H1 (cell line): Measurements from ENCODE around the gene NSD2. TPM values are rescaled to one million over a fixed set of nuclear protein-coding genes. Genes with fewer than 3 reads are reported as not detected.

Experiments used
- CTCF ChIA-PET: fragments of 300-600 bp; sonication (Branson Sonifier 250); formaldehyde crosslinking; loops from one replicate; lab custom pipeline; 2021; ENCODE audit not compliant: partially characterized antibody; lab: Charles Lee
- POLR2A ChIA-PET: fragments of 300-600 bp; sonication (Branson Sonifier 250); formaldehyde crosslinking; loops from one replicate; lab custom pipeline; 2021; ENCODE audit warnings: inconsistent platforms; ENCODE audit not compliant: partially characterized antibody; lab: Charles Lee
- DNase-seq, 2 experiments: peaks; one replicate each; pipeline versions ENCODE4 v3.0.0 to v3.0.0-alpha.2; 2010 to 2022; ENCODE audit warnings: low spot score in 2 of 2, low read depth in 1 of 2, mixed read lengths in 1 of 2
- FAIRE-seq: peaks from 2 replicates; lab custom pipeline; 2011; peaks lifted over from hg19 to GRCh38; lab: Jason Lieb, UNC
- H2AFZ ChIP-seq: 2 replicates; pipeline ENCODE4 v1.8.1; 2012; ENCODE audit warnings: low read length, inconsistent platforms
- H2AK5ac ChIP-seq: 2 replicates; pipeline ENCODE4 v1.6.1; 2013; ENCODE audit warnings: low read depth, low read length
- H2BK120ac ChIP-seq: replicated peaks from 2 replicates; pipeline ENCODE3; 2013; ENCODE audit warnings: low read depth, low read length, inconsistent platforms
- H2BK12ac ChIP-seq: 2 replicates; pipeline ENCODE4 v1.6.1; 2013; ENCODE audit warnings: low read depth, low read length
- H2BK15ac ChIP-seq: 2 replicates; pipeline ENCODE4 v1.6.1; 2013; ENCODE audit warnings: low read length
- H2BK20ac ChIP-seq: 2 replicates; pipeline ENCODE4 v1.6.1; 2013; ENCODE audit warnings: low read length
- H2BK5ac ChIP-seq: 2 replicates; pipeline ENCODE4 v1.6.1; 2013; ENCODE audit warnings: low read depth, low read length
- H3K14ac ChIP-seq: 2 replicates; pipeline ENCODE4 v1.6.1; 2013; ENCODE audit warnings: inconsistent platforms; ENCODE audit not compliant: insufficient read length
- H3K18ac ChIP-seq: 2 replicates; pipeline ENCODE4 v1.6.1; 2013; ENCODE audit warnings: low read length; ENCODE audit errors: extremely low read depth
- H3K23ac ChIP-seq: 2 replicates; pipeline ENCODE4 v1.6.1; 2013; ENCODE audit warnings: inconsistent platforms; ENCODE audit not compliant: insufficient read length
- H3K23me2 ChIP-seq: 2 replicates; pipeline ENCODE4 v1.6.1; 2013; ENCODE audit warnings: low read depth, low read length
- H3K27ac ChIP-seq: 2 replicates; pipeline ENCODE4 v1.6.1; 2011; ENCODE audit warnings: low read depth, low read length, inconsistent platforms
- H3K27me3 ChIP-seq, 4 experiments: replicated peaks in 1 of 4; 1 replicate in 1 of 4; 2 replicates in 3 of 4; pipeline versions ENCODE4 v1.6.1 to v1.8.1; 2011 to 2013; ENCODE audit warnings: low read length in 3 of 4, mild to moderate bottlenecking in 3 of 4, inconsistent platforms in 2 of 4, mixed read lengths in 2 of 4, moderate library complexity in 1 of 4; ENCODE audit not compliant: control insufficient read depth in 3 of 4, insufficient read depth in 3 of 4; ENCODE audit errors: extremely low read depth in 1 of 4
- H3K36me3 ChIP-seq, 4 experiments: 2 replicates each; pipeline versions ENCODE4 v1.6.1 to v1.8.1; 2011 to 2013; ENCODE audit warnings: mild to moderate bottlenecking in 4 of 4, low read length in 3 of 4, moderate library complexity in 2 of 4, control low read depth in 1 of 4, inconsistent platforms in 1 of 4; ENCODE audit not compliant: insufficient read depth in 4 of 4, control insufficient read depth in 2 of 4
- H3K4ac ChIP-seq: replicated peaks from 2 replicates; pipeline ENCODE3; 2013; ENCODE audit warnings: low read length, low read depth, mixed read lengths, inconsistent platforms; ENCODE audit not compliant: insufficient read length
- H3K4me1 ChIP-seq, 4 experiments: replicated peaks in 1 of 4; 1 replicate in 1 of 4; 2 replicates in 3 of 4; pipeline versions ENCODE4 v1.6.1 to v1.8.1; 2011 to 2013; ENCODE audit warnings: low read length in 3 of 4, inconsistent platforms in 2 of 4, mixed read lengths in 1 of 4; ENCODE audit not compliant: insufficient read depth in 4 of 4, control insufficient read depth in 3 of 4
- H3K4me2 ChIP-seq, 2 experiments: 2 replicates each; pipeline versions ENCODE4 v1.6.1 to v1.8.1; 2011 to 2013; ENCODE audit warnings: low read depth in 2 of 2, low read length in 2 of 2, control low read depth in 1 of 2, inconsistent platforms in 1 of 2, mild to moderate bottlenecking in 1 of 2; ENCODE audit not compliant: insufficient read depth in 1 of 2
- H3K4me3 ChIP-seq, 4 experiments: fragments of 200-600, 300-600 bp in 1 of 4; sonication (generic), shearing (Covaris generic), sonication (Bioruptor Twin) in 1 of 4; 2 replicates each; pipeline versions ENCODE4 v1.5.1 to v1.8.1; 2011 to 2016; ENCODE audit warnings: low read length in 4 of 4, low read depth in 3 of 4, control low read depth in 2 of 4, inconsistent platforms in 2 of 4, mild to moderate bottlenecking in 2 of 4, mixed read lengths in 1 of 4, moderate library complexity in 1 of 4; ENCODE audit not compliant: insufficient read depth in 2 of 4; ENCODE audit errors: extremely low read depth in 1 of 4
- H3K56ac ChIP-seq: replicated peaks from 2 replicates; pipeline ENCODE3; 2013; ENCODE audit warnings: low read depth, mild to moderate bottlenecking, mixed read lengths, low read length, inconsistent platforms; ENCODE audit not compliant: insufficient read length
- H3K79me1 ChIP-seq: 2 replicates; pipeline ENCODE4 v1.6.1; 2013; ENCODE audit warnings: low read depth, low read length, control low read depth
- H3K79me2 ChIP-seq, 2 experiments: 2 replicates each; pipeline versions ENCODE4 v1.6.1 to v1.8.1; 2012 to 2013; ENCODE audit warnings: low read length in 2 of 2, mild to moderate bottlenecking in 2 of 2, inconsistent platforms in 1 of 2; ENCODE audit not compliant: insufficient read depth in 2 of 2, control insufficient read depth in 1 of 2
- H3K9ac ChIP-seq, 4 experiments: replicated peaks in 1 of 4; 1 replicate in 1 of 4; 2 replicates in 3 of 4; pipeline versions ENCODE4 v1.6.1 to v1.8.1; 2011 to 2013; ENCODE audit warnings: low read depth in 3 of 4, low read length in 3 of 4, control low read depth in 2 of 4, mild to moderate bottlenecking in 2 of 4, moderate library complexity in 2 of 4, inconsistent platforms in 1 of 4; ENCODE audit errors: extremely low read depth in 1 of 4
- H3K9me3 ChIP-seq, 2 experiments: 2 replicates each; pipeline versions ENCODE4 v1.6.1 to v1.8.1; 2012 to 2013; ENCODE audit warnings: mild to moderate bottlenecking in 2 of 2, moderate library complexity in 2 of 2, control low read depth in 1 of 2, inconsistent platforms in 1 of 2, low read depth in 1 of 2, low read length in 1 of 2, mixed read lengths in 1 of 2; ENCODE audit not compliant: insufficient read depth in 2 of 2
- H4K20me1 ChIP-seq, 2 experiments: replicated peaks in 1 of 2; 2 replicates each; pipeline versions ENCODE3 to v1.8.1; 2011 to 2013; ENCODE audit warnings: inconsistent platforms in 2 of 2, low read length in 2 of 2, mild to moderate bottlenecking in 1 of 2; ENCODE audit not compliant: insufficient read depth in 2 of 2, control insufficient read depth in 1 of 2
- H4K5ac ChIP-seq: 2 replicates; pipeline ENCODE4 v1.6.1; 2013; ENCODE audit warnings: low read length, low read depth, mixed read lengths, inconsistent platforms; ENCODE audit not compliant: insufficient read length
- H4K8ac ChIP-seq: 2 replicates; pipeline ENCODE4 v1.8.0; 2013; ENCODE audit warnings: mild to moderate bottlenecking, moderate library complexity, low read length, inconsistent platforms; ENCODE audit not compliant: insufficient read depth; ENCODE audit errors: extremely low read depth
- H4K91ac ChIP-seq: replicated peaks from 2 replicates; pipeline ENCODE3; 2013; ENCODE audit warnings: low read length, mixed read lengths, inconsistent platforms; ENCODE audit not compliant: insufficient read length
- ASH2L ChIP-seq: fragments of 200-600, 300-600 bp; sonication (generic); IDR thresholded peaks from one replicate; pipeline ENCODE4 v1.7.1; 2017; ENCODE audit warnings: low read length
- CBX5 ChIP-seq: fragments of 300-800, 300-1000 bp; sonication (generic); IDR thresholded peaks from 2 replicates; pipeline ENCODE4 v1.7.1; 2016; ENCODE audit warnings: antibody characterized with exemption, low read length, low read depth
- CTCF ChIP-seq, 3 experiments: IDR thresholded peaks; 1 replicate in 2 of 3; 2 replicates in 1 of 3; pipeline versions ENCODE4 v1.5.1 to v1.6.1; 2011; ENCODE audit warnings: low read length in 3 of 3, mild to moderate bottlenecking in 3 of 3, inconsistent platforms in 2 of 3, low read depth in 1 of 3, moderate library complexity in 1 of 3; ENCODE audit not compliant: insufficient read depth in 1 of 3; ENCODE audit errors: control extremely low read depth in 1 of 3
- KDM5A ChIP-seq: fragments of 200-600 bp; IDR thresholded peaks from 2 replicates; pipeline ENCODE4 v1.7.1; 2012; ENCODE audit warnings: mild to moderate bottlenecking, low read length, inconsistent platforms, mixed read lengths
- POU5F1 ChIP-seq: IDR thresholded peaks from 2 replicates; pipeline ENCODE4 v1.6.1; 2011; ENCODE audit warnings: low read depth, mild to moderate bottlenecking, low read length, moderate library complexity
- RNF2 ChIP-seq: fragments of 200-900, 300-1000 bp; sonication (generic); IDR thresholded peaks from 2 replicates; pipeline ENCODE4 v1.7.1; 2016; ENCODE audit warnings: borderline replicate concordance, low read depth, mild to moderate bottlenecking, antibody characterized with exemption, low read length; ENCODE audit not compliant: poor library complexity, severe bottlenecking; ENCODE audit errors: missing control alignments
- SRF ChIP-seq: IDR thresholded peaks from 2 replicates; pipeline ENCODE4 v1.6.1; 2011; ENCODE audit warnings: mild to moderate bottlenecking, low read depth, low read length, moderate library complexity
- WGBS, 2 experiments: shearing (Covaris generic) in 1 of 2; methylation state at CpG; one replicate each; pipeline versions ENCODE4 v1.1.6 to v1.1.7; 2013 to 2015; ENCODE audit warnings: low lambda C conversion rate in 2 of 2, mixed read lengths in 2 of 2, inconsistent platforms in 1 of 2, low coverage in 1 of 2, missing lambda C conversion rate in 1 of 2; ENCODE audit not compliant: insufficient replicate concordance in 2 of 2, insufficient coverage in 1 of 2, insufficient read length in 1 of 2; ENCODE audit errors: extremely low coverage in 1 of 2, missing lambda C conversion rate in 1 of 2; 5-methylcytosine and 5-hydroxymethylcytosine counted together
- polyA plus RNA-seq, 7 experiments: library from polyadenylated mRNA; depleted of rRNA in 3 of 7; stranded (reverse) in 5 of 7; unstranded in 2 of 7; fragments of >200 nt in 5 of 7; fragments of 200-250 nt in 2 of 7; gene quantifications; 1 replicate in 5 of 7; 2 replicates in 1 of 7; 4 replicates in 1 of 7; pipeline versions ENCODE4 v1.2.1 to v1.2.3, GENCODE V29; 2011 to 2013; ENCODE audit warnings: missing spikeins in 2 of 7, mixed read lengths in 2 of 7
- total RNA-seq: library from RNA; stranded (reverse); fragmentation: NEBNext Ultra II Directional; extraction: Animal tissue kit (Norgen Biotek cat#: 25700); gene quantifications from 2 replicates; pipeline ENCODE4 v1.2.1, GENCODE V29; 2021

The NSD2 gene
- total and polyA plus RNA-seq, 2 of the 8 experiments (the other 6 are each of a cell fraction or from before 2014, with no cell fraction given): 26.7 to 129 TPM

- H3K4me1 ChIP-seq: no peaks in the 10 kb centered on the region; a peak in 2 of 7 replicates
- no peak overlapping the region for H3K4me2 ChIP-seq
- 100% methylated on average over 1 of the region's 1 CpG; no CpG with 5 or more reads in 1 of the 2 experiments for WGBS, 2 experiments
- no peak overlapping the region for H3K27ac ChIP-seq
- DNase-seq: no peak
- no peak overlapping the region for H4K5ac ChIP-seq
- TF ChIP-seq ASH2L: no peak
- no peak for TF ChIP-seq POU5F1
- TF ChIP-seq RNF2: no peak
- TF ChIP-seq CBX5: no peak
- no peak for TF ChIP-seq CTCF (IDR thresholded peaks at IDR 0.05; ENCODE audit: control extremely low read depth in 1 of 3, insufficient read depth in 1 of 3, low read depth in 1 of 3, low read length in 3 of 3)
- TF ChIP-seq SRF: no peak
- TF ChIP-seq KDM5A: no peak
- TF ChIP-seq, all 59 proteins: peak for 0
- no peak overlapping the region for H2BK12ac ChIP-seq
- H2AFZ ChIP-seq: no peak overlapping the region
- H3K79me2 ChIP-seq: peaks cover 29 to 92% of the 10 kb centered on the region in 2 experiments
- H3K56ac ChIP-seq: no peak overlapping the region
- ChIA-PET POLR2A (no interaction called here), CTCF (interaction anchor here (0.7 to 6.2 kb wide), 5 partner anchors 11 to 94 kb away, joined by 3 to 65 read pairs (median 3); no protein-coding TSS in a partner anchor)
- H2BK5ac ChIP-seq: no peak overlapping the region
- no peak overlapping the region for H3K18ac ChIP-seq
- no peak for FAIRE-seq
- H3K4ac ChIP-seq: no peak overlapping the region
- no peak overlapping the region for H3K9ac ChIP-seq
- H3K23ac ChIP-seq: no peak overlapping the region
- H2BK120ac ChIP-seq: no peak overlapping the region
- H3K36me3 ChIP-seq: no peaks in the 10 kb centered on the region; a peak in 1 of 8 replicates
- no peak overlapping the region for H3K14ac ChIP-seq
- no peak overlapping the region for H4K8ac ChIP-seq
- H2BK15ac ChIP-seq: no peak overlapping the region
- no peaks in the 10 kb centered on the region for H3K27me3 ChIP-seq
- no peak overlapping the region for H2AK5ac ChIP-seq
- peaks cover 25% of the 10 kb centered on the region for H3K79me1 ChIP-seq
- H2BK20ac ChIP-seq: no peak overlapping the region
- H3K23me2 ChIP-seq: no peaks in the 10 kb centered on the region
- H3K9me3 ChIP-seq: no peaks in the 10 kb centered on the region
- H4K91ac ChIP-seq: no peak overlapping the region
- H3K4me3 ChIP-seq: no peak overlapping the region
- peaks cover 43 to 45% of the 10 kb centered on the region in 2 experiments for H4K20me1 ChIP-seq
Observed at GRCh38 chr4:1882850-1883271, 11.7 kb downstream of the NSD2 start.
